H1 (cell line): ENCODE results near the gene MAP3K10. TPM values are rescaled to one million over a fixed set of nuclear protein-coding genes. Genes with fewer than 3 reads are reported as not detected.
A peak's percentile ranks its signal among the peaks of the same experiment; 100 is the strongest.

Source experiments
- CTCF ChIA-PET: fragments of 300-600 bp; sonication (Branson Sonifier 250); formaldehyde crosslinking; loops from one replicate; lab custom pipeline; 2021; ENCODE audit not compliant: partially characterized antibody; lab: Charles Lee
- POLR2A ChIA-PET: fragments of 300-600 bp; sonication (Branson Sonifier 250); formaldehyde crosslinking; loops from one replicate; lab custom pipeline; 2021; ENCODE audit warnings: inconsistent platforms; ENCODE audit not compliant: partially characterized antibody; lab: Charles Lee
- DNase-seq, 2 experiments: peaks; one replicate each; pipeline versions ENCODE4 v3.0.0 to v3.0.0-alpha.2; 2010 to 2022; ENCODE audit warnings: low spot score in 2 of 2, low read depth in 1 of 2, mixed read lengths in 1 of 2
- FAIRE-seq: peaks from 2 replicates; lab custom pipeline; 2011; peaks lifted over from hg19 to GRCh38; lab: Jason Lieb, UNC
- H2AFZ ChIP-seq: 2 replicates; pipeline ENCODE4 v1.8.1; 2012; ENCODE audit warnings: low read length, inconsistent platforms
- H2AK5ac ChIP-seq: 2 replicates; pipeline ENCODE4 v1.6.1; 2013; ENCODE audit warnings: low read depth, low read length
- H2BK120ac ChIP-seq: replicated peaks from 2 replicates; pipeline ENCODE3; 2013; ENCODE audit warnings: low read depth, low read length, inconsistent platforms
- H2BK12ac ChIP-seq: 2 replicates; pipeline ENCODE4 v1.6.1; 2013; ENCODE audit warnings: low read depth, low read length
- H2BK15ac ChIP-seq: 2 replicates; pipeline ENCODE4 v1.6.1; 2013; ENCODE audit warnings: low read length
- H2BK20ac ChIP-seq: 2 replicates; pipeline ENCODE4 v1.6.1; 2013; ENCODE audit warnings: low read length
- H2BK5ac ChIP-seq: 2 replicates; pipeline ENCODE4 v1.6.1; 2013; ENCODE audit warnings: low read depth, low read length
- H3K14ac ChIP-seq: 2 replicates; pipeline ENCODE4 v1.6.1; 2013; ENCODE audit warnings: inconsistent platforms; ENCODE audit not compliant: insufficient read length
- H3K18ac ChIP-seq: 2 replicates; pipeline ENCODE4 v1.6.1; 2013; ENCODE audit warnings: low read length; ENCODE audit errors: extremely low read depth
- H3K23ac ChIP-seq: 2 replicates; pipeline ENCODE4 v1.6.1; 2013; ENCODE audit warnings: inconsistent platforms; ENCODE audit not compliant: insufficient read length
- H3K23me2 ChIP-seq: 2 replicates; pipeline ENCODE4 v1.6.1; 2013; ENCODE audit warnings: low read depth, low read length
- H3K27ac ChIP-seq: 2 replicates; pipeline ENCODE4 v1.6.1; 2011; ENCODE audit warnings: low read depth, low read length, inconsistent platforms
- H3K27me3 ChIP-seq, 4 experiments: replicated peaks in 1 of 4; 1 replicate in 1 of 4; 2 replicates in 3 of 4; pipeline versions ENCODE4 v1.6.1 to v1.8.1; 2011 to 2013; ENCODE audit warnings: low read length in 3 of 4, mild to moderate bottlenecking in 3 of 4, inconsistent platforms in 2 of 4, mixed read lengths in 2 of 4, moderate library complexity in 1 of 4; ENCODE audit not compliant: control insufficient read depth in 3 of 4, insufficient read depth in 3 of 4; ENCODE audit errors: extremely low read depth in 1 of 4
- H3K36me3 ChIP-seq, 4 experiments: 2 replicates each; pipeline versions ENCODE4 v1.6.1 to v1.8.1; 2011 to 2013; ENCODE audit warnings: mild to moderate bottlenecking in 4 of 4, low read length in 3 of 4, moderate library complexity in 2 of 4, control low read depth in 1 of 4, inconsistent platforms in 1 of 4; ENCODE audit not compliant: insufficient read depth in 4 of 4, control insufficient read depth in 2 of 4
- H3K4ac ChIP-seq: replicated peaks from 2 replicates; pipeline ENCODE3; 2013; ENCODE audit warnings: low read length, low read depth, mixed read lengths, inconsistent platforms; ENCODE audit not compliant: insufficient read length
- H3K4me1 ChIP-seq, 4 experiments: replicated peaks in 1 of 4; 1 replicate in 1 of 4; 2 replicates in 3 of 4; pipeline versions ENCODE4 v1.6.1 to v1.8.1; 2011 to 2013; ENCODE audit warnings: low read length in 3 of 4, inconsistent platforms in 2 of 4, mixed read lengths in 1 of 4; ENCODE audit not compliant: insufficient read depth in 4 of 4, control insufficient read depth in 3 of 4
- H3K4me2 ChIP-seq, 2 experiments: 2 replicates each; pipeline versions ENCODE4 v1.6.1 to v1.8.1; 2011 to 2013; ENCODE audit warnings: low read depth in 2 of 2, low read length in 2 of 2, control low read depth in 1 of 2, inconsistent platforms in 1 of 2, mild to moderate bottlenecking in 1 of 2; ENCODE audit not compliant: insufficient read depth in 1 of 2
- H3K4me3 ChIP-seq, 4 experiments: fragments of 200-600, 300-600 bp in 1 of 4; sonication (generic), shearing (Covaris generic), sonication (Bioruptor Twin) in 1 of 4; 2 replicates each; pipeline versions ENCODE4 v1.5.1 to v1.8.1; 2011 to 2016; ENCODE audit warnings: low read length in 4 of 4, low read depth in 3 of 4, control low read depth in 2 of 4, inconsistent platforms in 2 of 4, mild to moderate bottlenecking in 2 of 4, mixed read lengths in 1 of 4, moderate library complexity in 1 of 4; ENCODE audit not compliant: insufficient read depth in 2 of 4; ENCODE audit errors: extremely low read depth in 1 of 4
- H3K56ac ChIP-seq: replicated peaks from 2 replicates; pipeline ENCODE3; 2013; ENCODE audit warnings: low read depth, mild to moderate bottlenecking, mixed read lengths, low read length, inconsistent platforms; ENCODE audit not compliant: insufficient read length
- H3K79me1 ChIP-seq: 2 replicates; pipeline ENCODE4 v1.6.1; 2013; ENCODE audit warnings: low read depth, low read length, control low read depth
- H3K79me2 ChIP-seq, 2 experiments: 2 replicates each; pipeline versions ENCODE4 v1.6.1 to v1.8.1; 2012 to 2013; ENCODE audit warnings: low read length in 2 of 2, mild to moderate bottlenecking in 2 of 2, inconsistent platforms in 1 of 2; ENCODE audit not compliant: insufficient read depth in 2 of 2, control insufficient read depth in 1 of 2
- H3K9ac ChIP-seq, 4 experiments: replicated peaks in 1 of 4; 1 replicate in 1 of 4; 2 replicates in 3 of 4; pipeline versions ENCODE4 v1.6.1 to v1.8.1; 2011 to 2013; ENCODE audit warnings: low read depth in 3 of 4, low read length in 3 of 4, control low read depth in 2 of 4, mild to moderate bottlenecking in 2 of 4, moderate library complexity in 2 of 4, inconsistent platforms in 1 of 4; ENCODE audit errors: extremely low read depth in 1 of 4
- H3K9me3 ChIP-seq, 2 experiments: 2 replicates each; pipeline versions ENCODE4 v1.6.1 to v1.8.1; 2012 to 2013; ENCODE audit warnings: mild to moderate bottlenecking in 2 of 2, moderate library complexity in 2 of 2, control low read depth in 1 of 2, inconsistent platforms in 1 of 2, low read depth in 1 of 2, low read length in 1 of 2, mixed read lengths in 1 of 2; ENCODE audit not compliant: insufficient read depth in 2 of 2
- H4K20me1 ChIP-seq, 2 experiments: replicated peaks in 1 of 2; 2 replicates each; pipeline versions ENCODE3 to v1.8.1; 2011 to 2013; ENCODE audit warnings: inconsistent platforms in 2 of 2, low read length in 2 of 2, mild to moderate bottlenecking in 1 of 2; ENCODE audit not compliant: insufficient read depth in 2 of 2, control insufficient read depth in 1 of 2
- H4K5ac ChIP-seq: 2 replicates; pipeline ENCODE4 v1.6.1; 2013; ENCODE audit warnings: low read length, low read depth, mixed read lengths, inconsistent platforms; ENCODE audit not compliant: insufficient read length
- H4K8ac ChIP-seq: 2 replicates; pipeline ENCODE4 v1.8.0; 2013; ENCODE audit warnings: mild to moderate bottlenecking, moderate library complexity, low read length, inconsistent platforms; ENCODE audit not compliant: insufficient read depth; ENCODE audit errors: extremely low read depth
- H4K91ac ChIP-seq: replicated peaks from 2 replicates; pipeline ENCODE3; 2013; ENCODE audit warnings: low read length, mixed read lengths, inconsistent platforms; ENCODE audit not compliant: insufficient read length
- CREB1 ChIP-seq: IDR thresholded peaks from 2 replicates; pipeline ENCODE4 v1.6.1; 2012; ENCODE audit warnings: inconsistent platforms
- CTCF ChIP-seq, 3 experiments: IDR thresholded peaks; 1 replicate in 2 of 3; 2 replicates in 1 of 3; pipeline versions ENCODE4 v1.5.1 to v1.6.1; 2011; ENCODE audit warnings: low read length in 3 of 3, mild to moderate bottlenecking in 3 of 3, inconsistent platforms in 2 of 3, low read depth in 1 of 3, moderate library complexity in 1 of 3; ENCODE audit not compliant: insufficient read depth in 1 of 3; ENCODE audit errors: control extremely low read depth in 1 of 3
- MAX ChIP-seq: IDR thresholded peaks from 2 replicates; pipeline ENCODE4 v1.6.1; 2012; ENCODE audit warnings: inconsistent platforms
- POLR2A ChIP-seq, 2 experiments: IDR thresholded peaks; 1 replicate in 1 of 2; 2 replicates in 1 of 2; pipeline ENCODE4 v1.6.1; 2011; ENCODE audit warnings: low read depth in 2 of 2, low read length in 2 of 2, mild to moderate bottlenecking in 2 of 2; ENCODE audit errors: control extremely low read depth in 1 of 2
- RAD21 ChIP-seq, 2 experiments: IDR thresholded peaks in 1 of 2; conservative IDR thresholded peaks in 1 of 2; 2 replicates each; pipeline ENCODE4 v1.6.1; 2011; ENCODE audit warnings: low read depth in 2 of 2, low read length in 2 of 2, improper control_type of control experiment in 1 of 2, inconsistent platforms in 1 of 2, mild to moderate bottlenecking in 1 of 2, moderate library complexity in 1 of 2
- TBP ChIP-seq: IDR thresholded peaks from 2 replicates; pipeline ENCODE4 v1.6.1; 2011; ENCODE audit warnings: low read depth, low read length, improper control_type of control experiment
- WGBS, 2 experiments: shearing (Covaris generic) in 1 of 2; methylation state at CpG; one replicate each; pipeline versions ENCODE4 v1.1.6 to v1.1.7; 2013 to 2015; ENCODE audit warnings: low lambda C conversion rate in 2 of 2, mixed read lengths in 2 of 2, inconsistent platforms in 1 of 2, low coverage in 1 of 2, missing lambda C conversion rate in 1 of 2; ENCODE audit not compliant: insufficient replicate concordance in 2 of 2, insufficient coverage in 1 of 2, insufficient read length in 1 of 2; ENCODE audit errors: extremely low coverage in 1 of 2, missing lambda C conversion rate in 1 of 2; 5-methylcytosine and 5-hydroxymethylcytosine counted together
- polyA plus RNA-seq, 7 experiments: library from polyadenylated mRNA; depleted of rRNA in 3 of 7; stranded (reverse) in 5 of 7; unstranded in 2 of 7; fragments of >200 nt in 5 of 7; fragments of 200-250 nt in 2 of 7; gene quantifications; 1 replicate in 5 of 7; 2 replicates in 1 of 7; 4 replicates in 1 of 7; pipeline versions ENCODE4 v1.2.1 to v1.2.3, GENCODE V29; 2011 to 2013; ENCODE audit warnings: missing spikeins in 2 of 7, mixed read lengths in 2 of 7
- total RNA-seq: library from RNA; stranded (reverse); fragmentation: NEBNext Ultra II Directional; extraction: Animal tissue kit (Norgen Biotek cat#: 25700); gene quantifications from 2 replicates; pipeline ENCODE4 v1.2.1, GENCODE V29; 2021

The MAP3K10 gene
- total and polyA plus RNA-seq, 2 of the 8 experiments (the other 6 are each of a cell fraction or from before 2014, with no cell fraction given) = 4.9 to 15.9 TPM

DNA sequence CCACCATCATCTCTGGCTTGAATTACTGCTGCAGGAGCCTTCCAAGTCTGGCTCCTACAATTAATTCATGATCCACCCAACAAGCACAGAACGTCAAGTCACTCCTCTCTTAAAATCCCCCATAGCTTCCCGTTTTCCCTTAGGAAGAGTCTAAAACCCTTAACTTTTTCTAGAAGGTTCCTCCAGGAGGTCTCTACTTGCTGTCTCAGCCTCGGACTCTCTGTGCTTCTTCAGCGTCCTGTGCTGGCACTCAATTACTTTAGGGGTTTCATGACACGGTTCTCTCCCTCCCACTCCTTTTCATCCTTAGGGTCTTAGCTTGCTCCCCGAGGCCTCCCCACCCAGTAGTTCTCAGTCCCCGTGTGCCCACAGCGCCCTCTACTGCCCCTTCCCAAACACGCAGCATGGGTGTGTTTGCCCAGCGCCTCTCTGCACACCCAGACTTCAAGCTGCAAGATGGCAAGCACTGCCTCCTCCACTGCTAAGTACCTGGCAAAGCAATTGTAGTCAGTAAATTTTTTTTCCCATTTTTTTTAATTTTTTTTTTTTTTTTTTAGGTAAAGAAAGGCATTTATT, 25.8 kb upstream of the MAP3K10 start:
- Histone ChIP-seq H3K27ac (no peak overlapping the region), H2BK5ac (no peak overlapping the region), H4K5ac (no peak overlapping the region), H3K4me3 (no peak overlapping the region), H2AFZ (peak overlapping the region; percentile 47), H3K27me3 (no peaks in the 10 kb centered on the region; a peak in 1 of 7 replicates), H3K9ac (no peak overlapping the region), H3K23ac (no peak overlapping the region), H2BK15ac (0 out of 2 replicates have a peak overlapping the region, but pooled peaks have one; percentile 40), H3K79me1 (no peaks in the 10 kb centered on the region), H4K8ac (no peak overlapping the region), H2AK5ac (no peak overlapping the region), H3K4ac (no peak overlapping the region), H2BK20ac (0 out of 2 replicates have a peak overlapping the region, but pooled peaks have one; percentile 61), H3K23me2 (no peaks in the 10 kb centered on the region), H4K91ac (no peak overlapping the region), H2BK12ac (no peak overlapping the region)
- DNase-seq = peak; percentile 61 to 92
- CTCF ChIA-PET = interaction anchor here (0.7 to 4.9 kb wide), 17 partner anchors 9 to 374 kb away, joined by 3 to 53 read pairs (median 4); no protein-coding TSS in a partner anchor
- TF ChIP-seq CREB1 (0 out of 2 replicates have a peak, but pooled peaks have one; percentile 35), TBP (no peak), POLR2A (IDR thresholded peaks at IDR 0.05; ENCODE audit: control extremely low read depth in 1 of 2, low read depth in 2 of 2, low read length in 2 of 2) (no peak), CTCF (IDR thresholded peaks at IDR 0.05; ENCODE audit: control extremely low read depth in 1 of 3, insufficient read depth in 1 of 3, low read depth in 1 of 3, low read length in 3 of 3) (peak; percentile 93 to 97 (median 93)), MAX (peak; percentile 64; the same call in 1 of the 2 replicates), RAD21 (IDR thresholded peaks at IDR 0.05 in 1 of 2, conservative IDR thresholded peaks at IDR 0.05 in 1 of 2; ENCODE audit: low read depth in 2 of 2, low read length in 2 of 2) (peak; percentile 85 to 91)
- TF ChIP-seq, all 59 proteins: peak for 4
- POLR2A ChIA-PET = interaction anchor here (0.7 to 1.0 kb wide), 3 partner anchors 9 to 45 kb away, joined by 3 to 5 read pairs (median 3); no protein-coding TSS in a partner anchor
- H3K4me1 ChIP-seq = no peaks in the 10 kb centered on the region
- no peak overlapping the region for H3K14ac ChIP-seq
- H3K36me3 ChIP-seq = no peaks in the 10 kb centered on the region
- H2BK120ac ChIP-seq = no peak overlapping the region
- H3K56ac ChIP-seq = no peak overlapping the region
- 28% methylated on average over 10 of the region's 10 CpGs; no CpG with 5 or more reads in 1 of the 2 experiments for WGBS, 2 experiments
- peak; percentile 69 for FAIRE-seq
- no peak overlapping the region for H3K4me2 ChIP-seq
- peaks cover 0 to 3% of the 10 kb centered on the region in 2 experiments; a peak in 1 of 4 replicates for H3K9me3 ChIP-seq
- H4K20me1 ChIP-seq = no peaks in the 10 kb centered on the region
- H3K18ac ChIP-seq = no peak overlapping the region; the same call in 1 of the 2 replicates
- no peaks in the 10 kb centered on the region for H3K79me2 ChIP-seq
